ENCODE data around the gene CSPG5. TPM values are rescaled to one million over a fixed set of nuclear protein-coding genes. Genes with fewer than 3 reads are reported as not detected.
A peak's percentile ranks its signal among the peaks of the same experiment; 100 is the strongest.

Gene CSPG5
- total and polyA plus RNA-seq, 4 experiments from 2014 or later: 0.20 to 0.42 TPM; not detected in 2

DNA sequence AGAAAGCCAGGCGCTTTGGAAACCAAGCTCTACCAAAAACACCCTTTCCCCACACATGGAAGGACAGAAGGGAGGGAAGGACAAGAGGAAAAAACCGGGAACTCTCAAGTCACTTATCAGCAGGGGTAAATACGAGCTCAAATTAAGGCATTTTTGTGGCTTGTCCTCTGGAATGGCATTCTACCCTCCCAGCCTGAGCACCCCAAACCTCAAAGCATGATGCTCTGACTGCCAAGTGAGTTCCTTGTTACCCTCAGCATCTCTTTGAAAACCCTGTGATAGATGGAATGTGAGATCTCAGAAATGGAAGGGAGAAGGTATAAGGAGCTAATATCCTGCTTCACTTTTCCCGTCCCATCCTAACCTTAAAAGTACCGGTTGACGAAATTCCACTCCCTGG, 8.1 kb upstream of the CSPG5 start:
- H3K4me3 Mint-ChIP-seq: no peak overlapping the region
- Histone ChIP-seq H3K36me3 (ENCODE audit: insufficient read depth, low read length) (peaks cover 43% of the 10 kb centered on the region), H3K27ac (ENCODE audit: low read depth, low read length) (no peak overlapping the region), H3K4me3 (ENCODE audit: low read length in 2 of 2) (no peak overlapping the region), H3K4me1 (ENCODE audit: insufficient read depth, low read length) (no peaks in the 10 kb centered on the region), H3K27me3 (ENCODE audit: insufficient read depth, low read length) (no peaks in the 10 kb centered on the region), H3K9me3 (ENCODE audit: control insufficient read depth in 1 of 2, low read length in 2 of 2) (no peaks in the 10 kb centered on the region)
- no peaks in the 10 kb centered on the region for H3K27me3 Mint-ChIP-seq
- POLR2A ChIA-PET (ENCODE audit: partially characterized antibody): interaction anchor here (0.5 kb wide), 1 partner anchor 943 kb away, joined by 3 read pairs; no protein-coding TSS in a partner anchor
- CTCF ChIA-PET (ENCODE audit: partially characterized antibody): interaction anchor here (0.6 kb wide), 2 partner anchors 10 to 141 kb away, joined by 3 to 4 read pairs; no protein-coding TSS in a partner anchor
- no peak overlapping the region for H3K27ac Mint-ChIP-seq
- intact Hi-C loops (cut with micrococcal nuclease): loop anchor here (10.0 kb wide), 1 partner anchor 198 kb away; the partner anchor contains the start of gene SMARCC1
- peaks cover 42 to 53% of the 10 kb centered on the region in 2 donors for H3K36me3 Mint-ChIP-seq
- no peak for DNase-seq
- H3K4me1 Mint-ChIP-seq: no peaks in the 10 kb centered on the region
- no peaks in the 10 kb centered on the region for H3K9me3 Mint-ChIP-seq

DNA sequence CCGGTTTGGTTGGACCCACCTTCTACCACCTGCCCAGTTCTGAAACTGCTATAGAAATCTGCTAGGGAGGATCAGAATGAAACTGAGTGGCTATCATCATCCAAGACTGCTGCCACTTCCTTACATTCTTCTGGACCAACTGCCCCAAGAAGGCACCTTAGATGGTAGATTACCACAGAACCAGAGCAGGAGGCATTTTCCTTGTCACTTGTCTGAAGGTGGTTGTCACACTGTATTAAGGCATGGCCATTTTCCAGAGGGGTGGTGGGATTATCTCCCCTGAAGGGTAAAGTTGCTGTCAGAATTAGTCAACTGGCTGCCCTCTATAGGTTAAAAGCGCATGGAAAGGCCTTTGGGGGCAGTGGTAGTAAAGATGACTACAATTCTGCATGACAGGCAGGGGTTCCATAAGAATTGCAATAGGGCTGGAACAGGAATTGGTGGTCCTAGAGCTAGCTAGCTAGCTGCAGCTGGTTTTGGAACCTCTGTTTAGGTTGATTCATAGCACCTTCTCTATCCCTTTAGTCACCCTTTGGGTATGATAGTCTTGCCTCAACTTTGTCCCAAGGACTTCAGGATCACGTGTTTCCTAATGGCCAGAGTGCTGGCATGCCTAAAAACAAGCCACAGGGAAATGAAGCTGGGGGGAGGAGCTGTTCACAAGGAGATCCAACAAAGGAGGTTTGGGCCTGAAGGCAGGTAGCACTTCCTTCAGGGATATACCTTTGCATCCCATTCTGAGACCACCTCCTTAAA, 4.8 kb upstream of the CSPG5 start:
- H3K27ac ChIP-seq (ENCODE audit: low read depth, low read length): no peak overlapping the region
- Mint-ChIP-seq H3K9me3 (no peaks in the 10 kb centered on the region), H3K27me3 (peaks cover 5 to 6% of the 10 kb centered on the region in 2 donors), H3K27ac (no peak overlapping the region), H3K4me3 (no peak overlapping the region), H3K36me3 (peaks cover 21 to 26% of the 10 kb centered on the region in 2 donors), H3K4me1 (peaks cover 0 to 8% (median under 1%) of the 10 kb centered on the region in 4 donors)
- intact Hi-C loops (cut with micrococcal nuclease): loop anchor here (10.0 kb wide), 1 partner anchor 201 kb away; the partner anchor contains the start of gene SMARCC1
- peaks cover 6% of the 10 kb centered on the region for H3K4me1 ChIP-seq (ENCODE audit: insufficient read depth, low read length)
- ChIA-PET CTCF (ENCODE audit: partially characterized antibody) (no interaction called here), POLR2A (ENCODE audit: partially characterized antibody) (no interaction called here)
- no peaks in the 10 kb centered on the region for H3K9me3 ChIP-seq (ENCODE audit: control insufficient read depth in 1 of 2, low read length in 2 of 2)
- no peak for DNase-seq
- no peak overlapping the region for H3K4me3 ChIP-seq (ENCODE audit: low read length in 2 of 2)
- peaks cover 9% of the 10 kb centered on the region for H3K27me3 ChIP-seq (ENCODE audit: insufficient read depth, low read length)
- H3K36me3 ChIP-seq (ENCODE audit: insufficient read depth, low read length): peaks cover 23% of the 10 kb centered on the region

DNA sequence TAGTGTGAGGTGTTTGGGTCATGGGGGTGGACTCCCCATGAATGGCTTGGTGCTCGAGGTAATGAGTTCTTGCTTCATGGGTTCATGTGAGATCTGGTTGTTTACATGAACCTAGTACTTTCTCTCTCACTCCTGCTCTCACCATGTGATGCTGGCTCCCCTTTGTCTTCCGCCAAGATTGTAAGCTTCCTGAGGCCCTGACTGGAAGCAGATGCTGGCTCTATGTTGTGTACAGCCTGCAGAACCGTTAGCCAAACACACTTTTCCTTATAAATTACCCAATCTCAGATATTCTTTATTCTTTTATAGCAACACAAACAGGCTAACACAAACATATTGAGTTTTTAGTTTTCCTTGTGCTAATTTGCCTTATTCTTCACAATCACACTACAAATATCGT, 3.2 kb upstream of the CSPG5 start:
- Histone ChIP-seq H3K9me3 (ENCODE audit: control insufficient read depth in 1 of 2, low read length in 2 of 2) (no peaks in the 10 kb centered on the region), H3K27ac (ENCODE audit: low read depth, low read length) (no peak overlapping the region), H3K4me1 (ENCODE audit: insufficient read depth, low read length) (peaks cover 12% of the 10 kb centered on the region), H3K36me3 (ENCODE audit: insufficient read depth, low read length) (peaks cover 9% of the 10 kb centered on the region), H3K27me3 (ENCODE audit: insufficient read depth, low read length) (peaks cover 14% of the 10 kb centered on the region), H3K4me3 (ENCODE audit: low read length in 2 of 2) (no peak overlapping the region)
- Mint-ChIP-seq H3K27me3 (peaks cover 8 to 9% of the 10 kb centered on the region in 2 donors), H3K36me3 (peaks cover 10 to 12% of the 10 kb centered on the region in 2 donors), H3K27ac (peak overlapping the region in 1 of 7 donors; percentile 12), H3K4me3 (no peak overlapping the region), H3K9me3 (no peaks in the 10 kb centered on the region), H3K4me1 (peaks cover 0 to 8% (median under 1%) of the 10 kb centered on the region in 4 donors)
- POLR2A ChIA-PET (ENCODE audit: partially characterized antibody): no interaction called here
- CTCF ChIA-PET (ENCODE audit: partially characterized antibody): no interaction called here
- DNase-seq: no peak
- intact Hi-C loops (cut with micrococcal nuclease): loop anchor here (10.0 kb wide), 1 partner anchor 203 kb away; the partner anchor contains the start of gene SMARCC1

- DNase-seq: no peak
- Mint-ChIP-seq H3K4me1 (peaks cover 0 to 8% (median under 1%) of the 10 kb centered on the region in 4 donors), H3K27me3 (peaks cover 8 to 9% of the 10 kb centered on the region in 2 donors), H3K36me3 (peaks cover 10 to 11% of the 10 kb centered on the region in 2 donors), H3K4me3 (no peak overlapping the region), H3K9me3 (no peaks in the 10 kb centered on the region), H3K27ac (peak overlapping the region in 2 of 7 donors; percentile 12 to 44)
- no peak overlapping the region for H3K27ac ChIP-seq (ENCODE audit: low read depth, low read length)
- peaks cover 16% of the 10 kb centered on the region for H3K27me3 ChIP-seq (ENCODE audit: insufficient read depth, low read length)
- no peak overlapping the region for H3K4me3 ChIP-seq (ENCODE audit: low read length in 2 of 2)
- intact Hi-C loops (cut with micrococcal nuclease): loop anchor here (10.0 kb wide), 1 partner anchor 203 kb away; the partner anchor contains the start of gene SMARCC1
- CTCF ChIA-PET (ENCODE audit: partially characterized antibody): no interaction called here
- POLR2A ChIA-PET (ENCODE audit: partially characterized antibody): no interaction called here
- peaks cover 5% of the 10 kb centered on the region for H3K36me3 ChIP-seq (ENCODE audit: insufficient read depth, low read length)
- H3K4me1 ChIP-seq (ENCODE audit: insufficient read depth, low read length): peaks cover 12% of the 10 kb centered on the region
- no peaks in the 10 kb centered on the region for H3K9me3 ChIP-seq (ENCODE audit: control insufficient read depth in 1 of 2, low read length in 2 of 2)
These were observed 2.8 kb upstream of the CSPG5 start for GRCh38 chr3:47581422-47581821.

GRCh38 chr3:47580481-47580880, 1.8 kb upstream of the CSPG5 start:
- H3K4me3 ChIP-seq (ENCODE audit: low read length in 2 of 2): no peak overlapping the region
- Mint-ChIP-seq H3K27me3 (peaks cover 8 to 11% of the 10 kb centered on the region in 2 donors), H3K36me3 (peaks cover 5 to 7% of the 10 kb centered on the region in 2 donors), H3K4me1 (peaks cover 0 to 8% (median under 1%) of the 10 kb centered on the region in 4 donors), H3K9me3 (no peaks in the 10 kb centered on the region), H3K4me3 (peak overlapping the region; percentile 14 to 72 (median 52)), H3K27ac (peak overlapping the region in 1 of 7 donors; percentile 37)
- H3K4me1 ChIP-seq (ENCODE audit: insufficient read depth, low read length): peaks cover 12% of the 10 kb centered on the region
- ChIA-PET CTCF (ENCODE audit: partially characterized antibody) (no interaction called here), POLR2A (ENCODE audit: partially characterized antibody) (no interaction called here)
- peaks cover 4% of the 10 kb centered on the region for H3K36me3 ChIP-seq (ENCODE audit: insufficient read depth, low read length)
- H3K9me3 ChIP-seq (ENCODE audit: control insufficient read depth in 1 of 2, low read length in 2 of 2): no peaks in the 10 kb centered on the region
- DNase-seq: no peak
- intact Hi-C loops (cut with micrococcal nuclease): loop anchor here (10.0 kb wide), 1 partner anchor 204 kb away; the partner anchor contains the start of gene SMARCC1
- peaks cover 16% of the 10 kb centered on the region for H3K27me3 ChIP-seq (ENCODE audit: insufficient read depth, low read length)
- H3K27ac ChIP-seq (ENCODE audit: low read depth, low read length): no peak overlapping the region

GRCh38 chr3:47579875-47580274, 1.2 kb upstream of the CSPG5 start:
- no peaks in the 10 kb centered on the region for H3K9me3 ChIP-seq (ENCODE audit: control insufficient read depth in 1 of 2, low read length in 2 of 2)
- no peak overlapping the region for H3K27ac Mint-ChIP-seq
- H3K4me3 ChIP-seq (ENCODE audit: low read length in 2 of 2): no peak overlapping the region
- ChIA-PET CTCF (ENCODE audit: partially characterized antibody) (no interaction called here), POLR2A (ENCODE audit: partially characterized antibody) (no interaction called here)
- no peaks in the 10 kb centered on the region for H3K9me3 Mint-ChIP-seq
- peak overlapping the region; percentile 29 to 72 (median 64) for H3K4me3 Mint-ChIP-seq
- H3K27me3 ChIP-seq (ENCODE audit: insufficient read depth, low read length): peaks cover 16% of the 10 kb centered on the region
- intact Hi-C loops (cut with micrococcal nuclease): loop anchor here (10.0 kb wide), 1 partner anchor 205 kb away; the partner anchor contains the start of gene SMARCC1
- H3K27me3 Mint-ChIP-seq: peaks cover 10 to 11% of the 10 kb centered on the region in 2 donors
- peaks cover 0 to 2% of the 10 kb centered on the region in 2 donors for H3K36me3 Mint-ChIP-seq
- DNase-seq: no peak
- no peaks in the 10 kb centered on the region for H3K36me3 ChIP-seq (ENCODE audit: insufficient read depth, low read length)
- H3K4me1 ChIP-seq (ENCODE audit: insufficient read depth, low read length): peaks cover 12% of the 10 kb centered on the region
- no peak overlapping the region for H3K27ac ChIP-seq (ENCODE audit: low read depth, low read length)
- peaks cover 0 to 8% (median under 1%) of the 10 kb centered on the region in 4 donors for H3K4me1 Mint-ChIP-seq

DNA sequence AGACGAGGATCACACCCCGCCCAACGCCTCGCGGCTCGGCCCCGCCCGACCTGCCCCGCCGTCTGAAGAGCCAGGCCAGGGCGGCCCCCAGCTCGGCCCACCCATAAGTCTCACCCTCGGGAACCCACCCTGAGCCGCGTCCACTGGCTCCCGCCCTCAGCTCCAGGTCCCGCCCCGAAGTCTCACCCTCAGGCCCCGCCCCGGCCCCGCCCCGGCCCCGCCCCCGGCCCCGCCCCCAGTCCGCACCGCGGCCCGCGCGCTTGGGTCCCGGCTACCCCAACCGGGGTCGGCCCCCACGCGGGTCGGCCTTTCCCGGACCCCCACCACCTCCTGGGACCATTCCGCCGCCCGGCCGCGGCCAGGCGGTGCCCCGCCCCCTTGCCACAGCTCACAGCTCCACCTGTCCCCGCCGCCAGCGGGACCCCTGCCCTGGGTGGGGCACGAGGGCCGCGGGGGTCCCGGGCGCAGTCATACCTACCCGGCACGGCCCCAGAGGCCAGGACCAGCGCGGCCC, 489 bp downstream of the CSPG5 start:
- intact Hi-C loops (cut with micrococcal nuclease): no loop called here
- no peaks in the 10 kb centered on the region for H3K9me3 Mint-ChIP-seq
- H3K36me3 Mint-ChIP-seq: no peaks in the 10 kb centered on the region
- ChIA-PET CTCF (ENCODE audit: partially characterized antibody) (no interaction called here), POLR2A (ENCODE audit: partially characterized antibody) (interaction anchor here (1.5 kb wide), 1 partner anchor 22 kb away, joined by 4 read pairs; no protein-coding TSS in a partner anchor)
- H3K27ac ChIP-seq (ENCODE audit: low read depth, low read length): no peak overlapping the region
- no peaks in the 10 kb centered on the region for H3K9me3 ChIP-seq (ENCODE audit: control insufficient read depth in 1 of 2, low read length in 2 of 2)
- H3K27ac Mint-ChIP-seq: no peak overlapping the region
- peaks cover 12% of the 10 kb centered on the region for H3K4me1 ChIP-seq (ENCODE audit: insufficient read depth, low read length)
- H3K27me3 Mint-ChIP-seq: peaks cover 11 to 14% of the 10 kb centered on the region in 2 donors
- peaks cover 0 to 8% (median under 1%) of the 10 kb centered on the region in 4 donors for H3K4me1 Mint-ChIP-seq
- peak overlapping the region in 7 of 8 donors; percentile 39 to 85 (median 60) for H3K4me3 Mint-ChIP-seq
- peak; percentile 18 to 56 (median 23) for DNase-seq
- H3K36me3 ChIP-seq (ENCODE audit: insufficient read depth, low read length): no peaks in the 10 kb centered on the region
- peak overlapping the region in 1 of 2 donors; percentile 28 for H3K4me3 ChIP-seq (ENCODE audit: low read length in 2 of 2)
- H3K27me3 ChIP-seq (ENCODE audit: insufficient read depth, low read length): peaks cover 16% of the 10 kb centered on the region

Measured in CD4-positive, alpha-beta memory T cell (primary cell).